SH-SY5Y (cell line): Measurements from ENCODE around the gene CRMP1.

Experiments used
- GATA2 ChIP-seq: IDR thresholded peaks from 2 replicates; pipeline ENCODE4 v1.6.1; 2011; ENCODE audit warnings: mild to moderate bottlenecking, low read depth, low read length
- GATA3 ChIP-seq: IDR thresholded peaks from 2 replicates; pipeline ENCODE4 v1.6.1; 2011; ENCODE audit warnings: low read depth, mild to moderate bottlenecking, low read length, moderate library complexity

GRCh38 chr4:5924461-5925125 lies 31.7 kb upstream of the CRMP1 start:
- TF ChIP-seq GATA2 (no peak), GATA3 (no peak)
